ENCODE measurements around the gene FCGBP.

FCGBP gene

DNA sequence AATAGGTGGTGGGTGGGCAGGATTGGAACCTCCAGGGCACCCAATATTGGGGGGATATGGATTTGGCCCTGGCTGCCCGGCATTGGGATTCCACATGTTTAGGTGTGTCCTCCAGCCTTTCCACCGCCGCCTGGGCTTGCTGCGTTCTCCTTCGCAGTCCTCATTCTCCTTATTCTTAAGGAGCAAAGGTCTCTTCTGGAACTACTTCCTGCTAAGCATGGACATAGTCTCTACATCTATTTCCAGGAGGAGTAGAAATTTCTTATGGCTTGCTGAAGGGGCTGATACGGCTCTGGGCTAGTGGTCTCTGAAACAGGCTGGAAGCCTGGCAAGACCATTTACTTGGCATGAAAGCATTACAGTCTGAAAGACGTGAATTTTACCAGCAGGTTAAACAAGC, 9.2 kb upstream of the FCGBP start:
- DNase-seq: no peak

GRCh38 chr19:39942366-39942730, 7.9 kb upstream of the FCGBP start:
- no peak for DNase-seq

DNA sequence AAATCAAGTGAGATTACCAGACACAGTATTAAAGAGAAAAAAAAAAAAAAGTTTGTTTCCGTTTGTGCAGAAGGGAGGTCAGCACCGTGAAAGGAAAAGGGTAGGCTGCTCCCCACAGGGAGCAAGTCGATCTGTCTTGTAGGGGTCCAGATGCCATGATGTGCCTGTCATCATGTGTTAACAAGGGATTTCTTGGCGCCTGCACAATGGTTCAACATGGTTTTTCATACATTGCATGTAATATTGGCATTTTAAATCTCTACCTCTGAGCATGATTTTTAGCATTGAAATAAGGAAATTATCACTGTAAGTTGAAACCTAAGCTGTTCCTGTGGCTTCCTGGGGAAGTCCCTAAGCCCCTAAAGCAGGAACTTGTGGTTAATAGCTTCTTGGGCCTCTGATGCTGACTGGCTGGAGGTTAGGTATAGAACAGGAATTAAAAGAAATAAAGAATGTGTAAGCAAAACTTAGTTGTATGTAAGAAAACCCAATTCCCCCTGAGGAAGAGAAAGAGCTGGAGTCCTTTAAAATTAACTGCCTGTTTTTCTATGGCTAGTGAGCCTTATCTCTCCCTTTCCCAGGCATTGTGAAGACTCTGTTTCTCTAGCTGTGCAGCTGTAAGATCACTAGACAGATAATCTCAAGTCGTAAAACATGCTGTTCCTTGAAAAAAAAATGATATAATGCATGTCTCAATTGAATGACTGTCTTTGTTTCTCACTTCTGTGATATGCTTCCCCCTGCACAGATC, 7.4 kb upstream of the FCGBP start:
- DNase-seq: no peak

DNA sequence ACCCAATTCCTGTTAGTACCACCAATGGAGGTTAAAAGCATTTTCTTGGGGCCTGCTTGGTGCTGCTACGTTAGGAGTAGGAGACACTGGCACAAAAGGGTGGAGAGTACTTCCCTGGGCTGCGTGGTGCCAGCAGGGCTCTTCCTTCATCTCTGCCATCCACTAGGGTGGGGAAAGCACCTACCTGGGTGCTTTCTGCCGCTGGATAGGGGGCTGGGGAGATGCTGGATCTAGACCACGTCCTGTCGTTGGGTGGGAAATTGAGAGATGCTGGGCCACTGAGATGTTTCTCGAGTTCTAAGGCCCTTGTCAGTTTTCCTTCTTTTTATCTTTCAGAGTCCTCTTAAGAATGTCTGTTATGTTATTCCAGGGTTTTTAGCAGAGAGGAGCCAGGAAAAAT, 6.7 kb upstream of the FCGBP start:
- DNase-seq: no peak

GRCh38 chr19:39940221-39940833, 5.9 kb upstream of the FCGBP start:
- DNase-seq: no peak

DNA sequence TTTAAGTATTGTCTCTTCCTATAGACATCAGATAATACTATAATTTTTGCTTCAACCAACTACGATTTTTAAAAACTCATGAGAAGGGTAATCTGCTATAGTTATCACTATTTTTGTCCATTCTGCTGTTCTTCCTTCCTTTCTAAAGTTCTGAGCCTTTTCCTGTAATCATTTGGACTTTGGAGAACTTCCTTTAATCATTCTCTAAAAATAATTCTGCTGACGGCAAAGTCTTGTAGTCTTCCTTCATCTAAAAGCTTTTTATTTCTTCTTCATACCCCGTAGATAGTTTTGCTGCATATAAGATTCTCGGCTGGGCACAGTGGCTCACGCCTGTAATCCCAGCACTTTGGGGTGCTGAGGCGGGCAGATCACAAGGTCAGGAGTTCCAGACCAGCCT, 5.1 kb upstream of the FCGBP start:
- no peak for DNase-seq

DNA sequence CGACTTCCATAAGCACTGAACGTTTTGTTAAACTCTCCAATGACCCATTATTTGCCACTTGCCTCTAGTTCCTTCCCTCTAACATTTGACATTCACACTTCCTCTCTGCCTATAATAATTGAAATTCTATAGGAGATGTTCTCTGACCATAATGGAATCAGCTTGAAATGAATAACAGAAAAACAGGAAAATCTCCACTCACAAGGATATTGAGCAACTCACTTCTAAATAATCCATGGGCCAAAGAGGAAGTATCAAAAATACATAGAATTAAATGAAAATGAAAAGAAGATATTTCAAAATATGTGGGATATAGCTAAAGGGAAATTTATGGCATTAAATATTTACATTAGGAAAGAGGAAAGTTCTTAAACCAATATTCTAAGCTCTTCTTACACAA, 3.4 kb upstream of the FCGBP start:
- no peak for DNase-seq

DNA sequence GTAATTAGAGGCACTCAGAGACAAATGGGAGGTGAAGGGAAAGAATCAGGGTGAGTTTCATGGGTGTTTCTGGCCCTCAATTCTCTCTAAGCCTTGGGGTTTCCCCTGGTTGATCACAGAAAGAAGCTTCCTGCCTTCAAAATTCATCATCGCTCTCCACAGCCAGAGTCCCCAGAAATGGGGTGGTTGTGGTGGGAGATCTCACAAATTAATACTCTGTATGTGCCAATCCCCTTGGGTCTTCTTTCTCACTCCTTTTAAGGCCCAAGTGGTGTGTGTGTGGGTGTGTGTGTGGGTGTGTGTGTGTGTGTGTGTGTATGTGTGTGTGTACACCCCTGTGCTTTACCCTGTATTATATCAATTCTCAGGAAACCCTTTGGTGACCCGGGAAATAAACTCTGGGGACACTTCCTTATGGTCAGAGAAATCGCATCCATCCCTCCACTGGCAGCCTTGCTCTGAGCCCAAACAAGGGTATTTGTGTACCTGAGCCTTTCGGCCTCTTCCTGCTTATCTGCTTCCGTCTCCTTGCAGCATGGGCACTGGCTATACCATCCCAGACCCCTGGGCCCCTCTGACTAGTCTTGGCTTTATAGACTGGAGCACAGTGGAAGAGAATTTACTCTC, 2.8 kb upstream of the FCGBP start:
- DNase-seq: no peak

DNA sequence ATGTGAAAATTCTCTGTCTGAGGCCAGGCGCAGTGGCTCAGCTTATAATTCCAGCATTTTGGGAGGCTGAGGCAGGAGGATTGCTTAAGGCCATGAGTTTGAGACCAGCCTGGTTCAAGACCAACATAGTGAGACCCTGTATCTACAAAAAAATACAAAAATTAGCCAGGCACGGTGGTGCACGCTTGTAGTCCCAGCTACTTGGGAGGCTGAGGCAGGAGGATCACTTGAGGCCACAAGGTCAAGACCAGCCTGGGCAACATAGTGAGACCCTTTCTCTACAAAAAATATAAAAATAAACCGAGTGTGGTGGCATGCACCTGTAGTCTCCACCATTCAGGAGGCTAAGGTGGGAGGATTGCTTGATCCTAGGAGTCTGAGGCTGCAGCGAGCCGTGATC, 2.2 kb upstream of the FCGBP start:
- DNase-seq: no peak

GRCh38 chr19:39936020-39936419, 1.6 kb upstream of the FCGBP start:
- no peak for DNase-seq

- no peak for DNase-seq
Measured at GRCh38 chr19:39935364-39935661, 879 bp upstream of the FCGBP start.

DNA sequence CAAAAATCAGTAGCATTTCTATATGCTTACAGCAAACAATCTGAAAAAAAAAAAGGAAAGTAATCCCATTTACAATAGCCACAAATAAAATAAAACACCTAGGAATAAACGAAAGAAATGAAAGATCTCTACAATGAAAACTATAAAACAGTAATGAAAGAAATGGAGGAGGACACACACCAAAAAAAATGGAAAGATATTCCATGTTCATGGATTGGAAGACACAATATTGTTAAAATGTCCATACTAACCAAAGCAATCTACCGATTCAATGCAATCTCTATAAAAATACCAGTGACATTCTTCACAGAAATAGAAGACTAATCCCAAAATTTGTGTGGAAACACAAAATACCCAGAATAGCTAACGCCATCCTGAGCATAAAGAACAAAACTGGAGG, 4.7 kb downstream of the FCGBP start:
- no peak for DNase-seq

- DNase-seq: no peak
Measured at GRCh38 chr19:39928357-39928725, 6.1 kb downstream of the FCGBP start.

GRCh38 chr19:39927524-39928356, 6.7 kb downstream of the FCGBP start:
- DNase-seq: no peak

DNA sequence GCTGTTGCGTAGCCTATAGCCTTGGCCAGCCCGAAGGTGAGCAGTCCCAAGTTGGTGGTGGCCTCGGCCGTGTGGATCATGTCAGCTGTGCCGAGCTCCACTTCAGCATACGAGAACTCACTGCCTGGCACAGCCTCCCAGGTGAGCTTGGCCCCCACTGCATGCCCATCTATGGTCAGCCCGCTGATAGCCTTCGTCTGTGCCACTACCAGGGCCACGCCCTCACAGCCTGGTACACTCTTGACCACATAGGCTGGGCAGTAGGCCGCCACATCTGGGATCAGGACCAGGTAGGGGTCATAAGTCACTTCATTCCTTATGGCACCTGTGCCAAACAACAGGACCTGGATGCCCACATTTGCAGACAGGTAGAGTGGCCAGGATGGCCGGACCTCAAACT, 7.4 kb downstream of the FCGBP start:
- DNase-seq: no peak

GRCh38 chr19:39926170-39926760, 8.2 kb downstream of the FCGBP start:
- no peak for DNase-seq

DNA sequence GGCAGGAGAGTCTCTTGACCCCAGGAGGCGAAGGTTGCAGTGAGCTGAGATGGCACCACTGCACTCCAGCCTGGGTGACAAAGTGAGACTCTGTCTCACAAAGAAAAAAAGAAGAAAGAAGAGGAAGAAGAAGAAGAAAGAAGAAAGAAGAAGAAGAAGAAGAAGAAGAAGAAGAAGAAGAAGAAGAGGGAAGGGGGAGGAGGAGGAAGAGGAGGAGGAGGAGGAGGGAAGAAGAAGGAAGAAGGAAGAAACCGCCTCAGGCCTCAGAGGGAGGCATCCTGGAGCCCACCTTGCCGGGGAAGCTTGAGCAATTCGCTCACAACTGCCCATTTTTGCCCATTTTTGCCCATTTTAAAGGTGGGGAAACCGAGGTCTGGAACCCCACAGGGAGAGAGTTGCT, 9.5 kb downstream of the FCGBP start:
- no peak for DNase-seq

GRCh38 chr19:39924389-39924788, 10.0 kb downstream of the FCGBP start:
- no peak for DNase-seq

DNA sequence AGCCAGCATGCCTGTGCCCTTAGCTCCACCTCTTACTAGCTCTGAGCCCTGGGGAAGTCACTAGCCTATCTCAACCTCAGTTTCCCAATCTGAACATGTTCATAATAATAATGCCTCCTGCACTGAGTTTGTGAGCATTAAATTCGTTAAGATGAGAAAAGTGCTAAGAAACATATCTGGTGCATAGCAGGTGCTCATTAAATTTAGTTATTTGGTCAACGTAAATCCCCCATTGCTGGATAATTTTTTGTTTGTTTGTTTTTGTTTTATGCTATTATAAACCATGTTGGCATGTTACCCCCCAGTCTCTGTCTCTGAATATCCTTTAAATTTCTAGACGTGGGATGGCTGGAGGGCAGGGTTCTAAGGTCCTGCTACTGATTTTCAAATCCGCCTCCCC, 10.6 kb downstream of the FCGBP start:
- DNase-seq: no peak

- no peak for DNase-seq
Measured at GRCh38 chr19:39919976-39920375, 14.5 kb downstream of the FCGBP start.

DNA sequence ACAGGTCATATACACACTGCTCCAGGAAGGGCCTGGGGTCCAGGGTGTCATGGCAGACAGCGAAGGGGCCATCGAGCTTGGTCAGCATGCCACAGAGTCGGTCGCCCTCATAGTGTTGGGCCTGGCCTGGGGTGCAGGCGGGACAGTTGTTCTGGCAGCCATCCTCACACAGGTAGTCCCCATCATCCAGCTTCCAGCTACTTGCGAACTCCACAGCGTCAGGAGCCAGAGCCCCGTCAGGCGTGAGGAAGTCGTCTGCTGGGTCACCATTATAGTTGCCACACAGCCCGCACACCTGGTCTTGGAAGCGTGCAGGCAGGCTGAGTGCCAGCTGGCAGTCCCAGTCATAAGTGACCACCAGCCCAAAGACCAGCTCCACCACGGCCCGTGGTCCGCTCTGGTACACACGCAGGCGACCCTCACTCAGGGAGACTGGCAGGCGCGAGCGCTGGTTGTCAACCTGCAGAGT, 16.2 kb downstream of the FCGBP start:
- DNase-seq: no peak

GRCh38 chr19:39917561-39918182, 16.8 kb downstream of the FCGBP start:
- no peak for DNase-seq

- no peak for DNase-seq
Measured at GRCh38 chr19:39916851-39917396, 17.5 kb downstream of the FCGBP start.

All from left hindlimb (tissue), 1 donor.